ENCODE data around the gene TUBAL3.
A peak's percentile ranks its signal among the peaks of the same experiment; 100 is the strongest.
"Not testable (repeated sequence)": the region's sequence is repeated elsewhere in the genome, so short reads cannot be mapped to it uniquely, and the experiment has no call there.

Gene TUBAL3

GRCh38 chr10:5419466-5420094, 15.0 kb upstream of the TUBAL3 start:
- no peak for DNase-seq

- no peak for DNase-seq
Measured at GRCh38 chr10:5418584-5418983, 14.0 kb upstream of the TUBAL3 start.

GRCh38 chr10:5416981-5417380, 12.4 kb upstream of the TUBAL3 start:
- DNase-seq, result no peak

GRCh38 chr10:5413012-5413938, 8.6 kb upstream of the TUBAL3 start:
- DNase-seq, result no peak

GRCh38 chr10:5412277-5412941, 7.8 kb upstream of the TUBAL3 start, which contains the start of gene NET1:
Gene NET1, plus strand, starts transcription at chr10:5412557. Its CDS starts 136 bp downstream, at chr10:5412693.
- peak; percentile 84 for DNase-seq

DNA sequence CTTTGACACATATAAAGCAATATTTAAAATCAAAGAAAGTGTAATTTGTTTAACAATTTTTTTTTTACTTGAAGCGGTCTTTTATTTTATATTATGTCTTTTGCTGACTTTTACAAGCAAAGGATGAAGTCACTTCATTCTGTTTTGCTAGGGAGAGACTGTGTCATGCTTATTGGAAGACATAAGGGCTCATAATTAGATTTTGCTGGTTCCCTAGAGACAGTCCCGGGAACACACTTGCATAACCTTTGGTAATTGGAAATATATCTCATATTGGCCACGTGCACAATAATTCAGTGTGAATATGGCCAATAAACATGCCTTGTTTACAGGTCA, 7.3 kb upstream of the TUBAL3 start:
- no peak for DNase-seq

GRCh38 chr10:5410787-5411186, 6.2 kb upstream of the TUBAL3 start:
- DNase-seq, result not testable (repeated sequence)

DNA sequence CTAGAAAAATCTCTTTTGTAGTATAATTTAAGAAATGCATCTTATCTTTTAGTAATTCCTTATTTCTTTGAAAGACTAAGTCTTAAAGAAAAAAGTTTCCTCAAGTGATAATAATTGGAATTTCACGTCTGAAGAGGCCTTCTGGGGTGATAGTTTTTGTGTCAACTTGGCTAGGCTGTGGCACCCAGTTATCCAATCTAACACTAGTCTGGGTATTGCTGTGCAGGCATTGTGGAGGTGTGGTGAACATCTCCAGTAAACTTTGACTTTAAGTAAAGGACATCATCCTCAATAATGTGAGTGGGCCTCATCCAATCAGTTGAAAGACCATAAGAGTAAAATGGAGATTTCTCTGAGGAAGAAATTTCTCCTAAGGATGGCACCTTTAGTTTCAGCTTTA, 2.3 kb upstream of the TUBAL3 start:
- DNase-seq, result no peak

GRCh38 chr10:5402798-5403197, 1.8 kb downstream of the TUBAL3 start:
- no peak for DNase-seq

DNA sequence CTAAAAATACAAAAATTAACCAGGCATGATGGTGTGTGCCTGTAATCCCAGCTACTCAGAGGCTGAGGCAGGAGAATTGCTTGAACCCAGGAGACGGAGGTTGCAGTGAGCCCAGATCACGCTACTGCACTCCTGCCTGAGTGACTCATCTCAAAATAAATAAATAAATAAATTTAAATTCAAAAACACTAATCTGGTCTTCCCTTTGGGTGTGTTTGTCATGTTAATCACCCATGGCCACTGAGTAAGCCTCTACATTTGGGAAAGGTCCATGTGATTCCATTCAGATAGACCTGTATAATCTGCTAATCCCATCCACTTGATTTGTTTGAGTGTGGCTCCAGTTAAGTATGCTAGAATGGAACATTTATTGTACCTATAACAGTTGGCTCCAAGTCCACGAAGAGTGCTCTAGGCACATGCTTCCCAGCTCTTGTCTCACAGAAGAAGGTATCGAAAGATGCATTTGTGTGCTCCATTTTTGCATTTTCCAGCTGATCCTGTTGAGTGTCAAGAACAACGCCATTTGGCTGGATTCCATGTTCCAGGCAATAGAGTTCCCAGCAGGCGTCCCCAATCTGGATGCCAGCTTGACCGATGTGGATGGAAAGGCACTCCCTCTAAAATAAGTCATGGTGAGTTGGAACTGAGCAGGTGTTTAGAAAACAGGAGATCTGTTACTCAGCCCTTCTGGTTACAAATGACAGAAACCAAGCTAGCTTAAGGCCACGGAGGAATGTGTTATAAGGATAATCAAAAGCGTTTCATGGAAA, 4.0 kb downstream of the TUBAL3 start:
- no peak for DNase-seq

DNA sequence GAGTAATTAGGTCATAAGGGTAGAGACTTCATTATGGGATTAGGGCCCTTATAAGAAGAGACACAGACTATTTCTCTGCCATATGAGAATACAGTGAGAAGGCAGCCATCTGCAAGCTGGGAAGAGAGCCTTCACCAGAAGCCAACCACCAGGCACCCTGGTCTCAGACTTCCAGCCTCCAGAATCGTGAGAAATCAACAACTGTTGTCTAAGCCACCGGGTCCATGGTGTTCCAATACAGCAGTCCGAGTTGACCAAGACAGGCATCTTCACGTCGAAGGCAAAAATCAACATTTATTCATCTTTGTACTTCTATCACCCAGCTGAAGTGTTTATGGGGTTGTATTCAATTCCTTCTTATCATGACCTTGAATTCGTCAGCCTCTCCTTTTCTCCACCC, 5.3 kb downstream of the TUBAL3 start:
- no peak for DNase-seq

GRCh38 chr10:5396556-5397300, 7.9 kb downstream of the TUBAL3 start:
- DNase-seq, result no peak

DNA sequence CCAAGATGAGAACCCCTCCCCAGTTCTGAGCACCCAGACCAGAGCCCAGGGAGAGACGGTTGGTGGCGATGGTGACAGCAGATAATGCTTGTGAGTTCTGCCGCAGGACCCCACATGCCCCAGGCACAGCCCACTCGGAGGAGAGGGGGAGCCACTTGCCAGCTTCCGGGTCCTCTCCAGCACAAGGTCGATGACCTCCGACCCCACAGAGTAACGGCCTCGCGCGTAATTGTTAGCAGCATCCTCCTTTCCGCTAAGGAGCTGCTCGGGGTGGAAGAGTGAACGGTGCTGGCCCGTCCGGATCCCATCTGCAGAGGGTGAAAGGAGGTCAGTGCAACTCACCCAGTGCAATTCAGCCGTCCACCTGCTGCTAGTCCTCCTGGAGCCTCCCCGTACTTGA, 9.5 kb downstream of the TUBAL3 start:
- DNase-seq, result no peak

DNA sequence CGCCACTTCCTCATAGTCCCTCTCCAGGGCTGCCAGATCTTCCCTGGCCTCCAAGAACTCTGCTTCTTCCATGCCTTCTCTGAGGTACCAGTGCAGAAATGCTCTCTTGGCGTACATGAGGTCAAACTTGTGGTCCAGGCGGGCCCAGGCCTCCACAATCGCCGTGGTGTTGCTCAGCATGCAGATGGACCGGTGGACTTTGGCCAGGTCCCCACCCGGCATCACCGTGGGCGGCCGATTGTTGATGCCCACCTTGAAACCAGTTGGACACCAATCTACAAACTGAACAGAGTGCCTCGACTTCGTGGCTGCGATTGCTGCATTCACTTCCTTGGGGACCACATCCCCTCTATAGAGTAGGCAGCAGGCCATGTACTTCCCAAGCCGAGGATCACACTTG, 11.1 kb downstream of the TUBAL3 start:
- no peak for DNase-seq

DNA sequence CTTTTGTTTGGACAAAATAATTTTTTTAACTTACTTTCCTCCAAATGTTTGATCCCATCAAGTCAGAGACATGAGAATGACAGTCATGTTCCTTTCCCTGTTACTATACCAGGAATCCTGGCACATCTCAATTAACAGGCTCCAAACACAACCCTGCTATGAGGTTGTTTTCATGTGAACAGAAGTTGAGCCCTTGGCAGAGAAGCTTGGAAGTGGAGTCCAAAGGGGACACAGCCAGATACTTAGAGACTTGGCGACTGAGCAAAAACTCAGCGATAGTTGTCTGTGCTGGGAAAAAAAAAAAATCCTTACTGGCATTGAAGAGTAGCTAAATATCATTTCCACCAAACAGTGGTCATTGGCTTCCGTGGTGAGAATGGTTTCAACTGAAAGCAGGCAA, 12.8 kb downstream of the TUBAL3 start:
- no peak for DNase-seq

DNA sequence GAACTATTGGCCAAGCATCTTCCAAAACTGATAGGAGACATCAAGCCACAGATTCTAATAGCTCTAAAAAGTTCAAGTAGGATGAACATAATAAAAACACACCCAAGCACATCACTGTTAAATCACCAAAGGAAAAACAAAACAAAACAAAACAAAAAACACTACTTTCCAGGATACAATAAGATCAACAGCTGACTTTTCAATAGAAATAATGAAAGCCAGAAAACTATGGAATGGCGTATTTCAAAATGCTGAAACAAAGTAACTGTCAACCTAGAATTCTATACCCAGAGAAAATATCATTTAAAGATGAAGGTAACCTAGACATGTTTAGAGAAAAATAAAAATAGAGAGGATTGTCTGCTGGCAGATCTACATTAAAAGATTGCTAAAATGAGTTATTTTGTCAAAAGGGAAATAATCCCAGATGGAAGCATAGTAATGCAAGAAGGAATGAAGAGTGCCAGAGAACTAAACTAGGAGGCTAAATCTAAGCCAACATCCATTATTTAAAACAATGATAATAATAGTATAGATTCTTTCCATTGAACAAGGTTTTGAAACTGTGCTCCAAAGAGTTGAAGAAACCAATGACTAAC, 13.9 kb downstream of the TUBAL3 start:
- DNase-seq, result no peak

DNA sequence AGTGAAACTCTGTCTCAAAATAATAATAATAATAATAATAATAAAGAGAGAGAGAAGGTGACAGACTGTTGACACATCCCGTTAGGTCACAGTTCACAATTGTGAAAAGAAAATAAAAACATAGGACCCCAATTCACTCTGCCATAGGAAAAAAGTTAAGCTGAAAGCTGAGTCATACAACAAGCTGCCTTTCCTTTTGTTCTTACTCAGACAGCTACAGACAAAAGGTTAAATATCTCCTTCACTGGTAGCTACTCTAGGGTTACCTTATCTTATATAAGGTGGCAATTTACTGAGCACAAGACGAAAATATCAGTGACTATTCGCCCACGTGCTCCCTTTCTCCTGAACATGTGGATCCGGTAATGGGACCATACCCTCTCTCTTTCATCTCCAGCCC, 17.5 kb downstream of the TUBAL3 start:
- DNase-seq, result no peak

GRCh38 chr10:5385224-5385623, 19.4 kb downstream of the TUBAL3 start:
- DNase-seq, result no peak

DNA sequence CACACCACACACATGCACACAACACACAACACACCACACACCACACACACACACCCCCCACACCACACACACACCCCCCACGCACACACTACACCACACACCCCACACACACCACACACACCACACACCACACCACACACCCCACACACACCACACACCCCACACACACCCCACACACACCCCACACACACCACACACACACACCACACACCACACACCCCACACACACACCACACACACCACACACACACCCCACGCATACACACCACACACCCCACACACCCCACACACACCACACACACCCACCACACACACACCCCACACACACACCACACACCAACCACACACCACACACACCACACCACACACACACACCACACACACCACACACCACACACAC, 23.4 kb downstream of the TUBAL3 start:
- DNase-seq, result no peak

DNA sequence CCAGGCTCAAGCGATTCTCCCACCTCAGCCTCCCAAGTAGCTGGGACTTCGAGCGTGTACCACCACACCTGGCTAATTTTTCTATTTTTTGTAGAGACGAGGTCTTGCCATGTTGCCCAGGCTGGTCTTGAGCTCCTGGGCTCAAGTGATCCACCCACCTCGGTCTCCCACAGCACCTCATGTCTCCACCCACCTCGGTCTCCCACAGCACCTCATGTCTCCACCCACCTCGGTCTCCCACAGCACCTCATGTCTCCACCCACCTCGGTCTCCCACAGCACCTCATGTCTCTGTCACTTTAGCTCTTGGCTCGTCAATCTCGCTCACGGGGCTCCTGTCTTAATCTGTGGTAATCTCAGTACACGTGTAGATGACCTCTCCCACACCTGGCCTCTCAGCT, 24.2 kb downstream of the TUBAL3 start:
- DNase-seq, result not testable (repeated sequence)

- DNase-seq, result not testable (repeated sequence)
Measured at GRCh38 chr10:5379202-5379601, 25.4 kb downstream of the TUBAL3 start.

GRCh38 chr10:5376450-5376849, 28.2 kb downstream of the TUBAL3 start:
- DNase-seq, result no peak

Measured in NCI-H774 (cell line).